ENCODE measurements around the gene PLA1A.
"Not testable (repeated sequence)": the region's sequence is repeated elsewhere in the genome, so short reads cannot be mapped to it uniquely, and the experiment has no call there.

Gene PLA1A

DNA sequence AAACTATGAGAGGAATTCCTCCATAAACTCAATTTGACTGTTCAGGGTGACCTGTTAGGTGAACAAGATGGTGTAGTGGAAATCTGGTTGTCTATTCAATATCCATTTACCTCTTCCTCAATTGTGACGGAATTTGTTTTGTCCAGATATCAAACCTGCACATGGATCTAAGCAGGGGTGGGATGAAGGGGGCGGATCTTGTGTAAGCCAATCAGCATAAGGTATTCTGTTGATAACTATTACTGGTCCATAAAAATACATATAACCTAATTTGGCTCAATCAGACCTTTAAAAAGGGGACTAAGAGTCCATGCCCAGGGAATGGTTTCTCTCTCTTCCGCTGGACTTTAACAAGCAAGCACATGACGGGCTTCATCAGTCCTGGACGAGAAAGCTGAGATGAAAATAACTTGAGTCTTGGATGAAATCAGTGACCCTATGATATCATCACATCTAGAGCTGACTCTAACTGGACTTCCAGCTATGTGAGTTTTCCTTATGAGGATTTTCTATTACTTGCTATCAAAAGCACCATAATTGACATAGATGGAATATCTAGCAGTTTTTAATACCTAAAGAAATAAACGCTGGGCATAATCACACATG is 68.4 kb downstream of the PLA1A start:
- no peak for DNase-seq

GRCh38 chr3:119669906-119670570 is 72.4 kb downstream of the PLA1A start:
- no peak for DNase-seq

DNA sequence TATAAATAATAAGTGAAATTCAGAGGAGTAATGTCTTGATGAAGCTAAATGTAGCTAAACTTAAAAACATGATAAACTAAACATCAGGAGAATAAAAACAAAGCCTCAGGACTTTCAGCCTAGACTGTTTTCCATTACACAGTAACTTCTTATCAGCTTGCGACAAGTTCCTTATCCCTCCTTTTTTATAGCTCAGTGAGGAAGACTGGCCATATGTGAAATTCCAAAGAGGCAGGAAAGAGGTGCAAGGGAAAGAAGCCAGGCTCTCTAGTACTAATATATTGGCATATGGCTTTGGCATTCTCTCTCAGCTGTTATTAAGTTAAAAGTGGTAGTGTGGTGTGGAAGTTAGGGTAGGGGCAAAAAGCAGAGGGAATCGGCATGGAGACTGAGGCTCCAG is 75.1 kb downstream of the PLA1A start:
- DNase-seq: no peak

- DNase-seq: no peak
Observed at GRCh38 chr3:119673875-119674274, 76.2 kb downstream of the PLA1A start.

DNA sequence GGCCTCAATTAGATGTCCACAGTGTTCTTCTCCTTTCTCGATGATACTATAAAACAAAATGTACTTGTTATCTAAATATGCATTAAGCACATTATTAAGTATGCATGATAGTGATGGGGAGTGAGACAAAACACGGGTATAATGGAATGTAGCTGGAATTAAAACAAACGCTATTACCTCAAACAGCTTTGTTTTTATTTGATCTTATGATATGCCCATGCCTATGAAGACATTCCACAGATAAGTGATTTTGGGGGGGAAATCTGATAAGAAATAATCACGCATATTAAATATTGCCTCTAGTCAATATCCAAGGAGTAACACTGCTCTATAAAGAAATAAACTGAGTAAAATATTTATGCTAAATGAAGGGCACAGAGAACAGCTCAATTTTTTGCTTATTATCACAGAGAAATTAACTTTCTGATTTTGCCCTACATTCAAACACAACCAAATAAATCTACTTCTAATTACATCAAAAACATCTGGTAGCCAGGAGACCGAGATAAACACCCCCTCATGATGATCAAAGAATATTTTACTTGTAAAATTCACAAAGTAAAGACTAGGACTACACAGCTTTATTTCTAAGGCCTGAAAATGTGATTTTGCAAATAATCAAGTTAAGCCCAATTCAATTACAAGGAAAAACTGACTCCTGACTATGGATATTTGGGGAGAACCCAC is 77.6 kb downstream of the PLA1A start:
- DNase-seq: no peak

GRCh38 chr3:119676020-119676419 is 78.3 kb downstream of the PLA1A start:
- DNase-seq: no peak

GRCh38 chr3:119676771-119677640 is 79.3 kb downstream of the PLA1A start, which contains the start of gene COX17:
Gene COX17 (minus strand): TSS chr3:119677406. CDS start chr3:119677310, 96 bp downstream.
- DNase-seq: peak; percentile 85

DNA sequence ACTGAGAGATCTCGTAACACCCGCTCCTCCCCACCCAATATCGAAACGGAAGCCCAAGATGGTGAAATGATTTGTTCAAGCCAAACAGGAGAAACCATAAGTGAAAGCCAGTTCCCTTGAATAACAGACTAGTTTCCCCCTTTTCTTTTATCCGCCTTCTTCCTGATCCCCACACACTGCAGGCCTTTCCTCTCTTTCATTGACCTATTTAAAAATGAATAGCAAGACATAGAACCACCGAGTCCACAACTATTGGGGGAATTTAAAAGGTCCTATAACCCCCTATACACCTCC is 79.9 kb downstream of the PLA1A start:
- no peak for DNase-seq

DNA sequence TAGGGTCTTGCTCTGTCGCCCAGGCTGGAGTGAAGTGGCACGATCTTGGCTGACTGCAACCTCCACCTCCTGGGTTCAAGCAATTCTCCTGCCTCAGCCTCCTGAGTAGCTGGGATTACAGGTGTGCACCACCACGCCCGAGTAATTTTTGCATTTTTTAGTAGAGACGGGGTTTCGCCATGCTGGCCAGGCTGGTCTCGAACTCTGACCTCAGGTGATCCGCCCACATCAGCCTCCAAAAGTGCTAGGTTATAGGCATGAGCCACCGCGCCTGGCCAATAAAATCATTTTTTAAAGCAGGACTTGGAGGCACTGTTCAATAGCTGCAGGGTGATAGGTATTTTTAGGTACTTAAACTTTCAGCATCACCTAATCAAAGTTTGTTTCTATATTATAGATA is 80.5 kb downstream of the PLA1A start:
- not testable (repeated sequence) for DNase-seq

All from NCI-H510A (cell line).